Stimulated activated CD4-positive, alpha-beta T cell treated with anti-CD3 and anti-CD28 coated beads, Interleukin-4, amount 100 ng/mL, for 24 hours (primary cell): ENCODE results near the gene SEMA5A.

Experiments used
- DNase-seq: peaks from one replicate; pipeline ENCODE4 v3.0.0-alpha.2; 2020

Gene SEMA5A

DNA sequence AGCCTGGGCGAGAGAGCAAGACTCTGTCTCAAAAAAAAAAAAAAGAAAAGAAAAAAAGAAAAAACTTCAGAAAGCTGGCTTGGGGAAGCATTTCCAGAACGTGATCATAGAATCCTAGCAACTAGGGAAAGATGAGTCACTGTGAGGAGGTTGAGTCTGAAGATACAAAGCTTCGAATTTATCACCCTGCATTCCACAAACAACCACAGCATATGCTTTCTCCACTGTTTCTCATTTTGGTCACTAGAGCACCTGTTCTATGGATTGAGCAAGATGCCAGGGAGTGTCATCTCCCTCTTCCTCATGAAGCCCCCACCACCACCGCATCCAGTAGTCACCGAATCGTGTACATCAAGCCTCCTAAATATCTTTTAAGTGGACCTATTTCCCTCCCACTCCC is 37.9 kb downstream of the SEMA5A start:
- DNase-seq, result no peak

DNA sequence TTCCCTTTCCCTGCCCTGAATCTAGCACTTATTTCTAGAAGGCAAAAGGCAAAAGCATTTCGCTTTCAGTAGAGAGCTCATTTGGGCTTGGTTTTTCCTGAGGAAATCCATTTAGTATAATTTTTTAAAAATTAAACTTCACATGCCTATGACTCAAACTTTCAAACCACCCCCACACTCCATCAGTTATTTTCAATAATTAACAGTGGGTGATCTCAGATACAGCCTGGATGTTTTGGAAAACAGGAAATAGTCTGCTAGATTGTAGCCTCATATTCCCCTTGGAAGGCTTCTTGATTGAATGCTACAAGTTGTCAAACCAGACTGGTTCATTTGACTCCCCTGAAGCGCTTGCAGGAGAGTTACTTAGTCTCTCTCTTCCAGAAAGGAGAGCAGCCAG is 40.6 kb downstream of the SEMA5A start:
- no peak for DNase-seq

GRCh38 chr5:9502864-9503263 is 43.0 kb downstream of the SEMA5A start:
- no peak for DNase-seq

DNA sequence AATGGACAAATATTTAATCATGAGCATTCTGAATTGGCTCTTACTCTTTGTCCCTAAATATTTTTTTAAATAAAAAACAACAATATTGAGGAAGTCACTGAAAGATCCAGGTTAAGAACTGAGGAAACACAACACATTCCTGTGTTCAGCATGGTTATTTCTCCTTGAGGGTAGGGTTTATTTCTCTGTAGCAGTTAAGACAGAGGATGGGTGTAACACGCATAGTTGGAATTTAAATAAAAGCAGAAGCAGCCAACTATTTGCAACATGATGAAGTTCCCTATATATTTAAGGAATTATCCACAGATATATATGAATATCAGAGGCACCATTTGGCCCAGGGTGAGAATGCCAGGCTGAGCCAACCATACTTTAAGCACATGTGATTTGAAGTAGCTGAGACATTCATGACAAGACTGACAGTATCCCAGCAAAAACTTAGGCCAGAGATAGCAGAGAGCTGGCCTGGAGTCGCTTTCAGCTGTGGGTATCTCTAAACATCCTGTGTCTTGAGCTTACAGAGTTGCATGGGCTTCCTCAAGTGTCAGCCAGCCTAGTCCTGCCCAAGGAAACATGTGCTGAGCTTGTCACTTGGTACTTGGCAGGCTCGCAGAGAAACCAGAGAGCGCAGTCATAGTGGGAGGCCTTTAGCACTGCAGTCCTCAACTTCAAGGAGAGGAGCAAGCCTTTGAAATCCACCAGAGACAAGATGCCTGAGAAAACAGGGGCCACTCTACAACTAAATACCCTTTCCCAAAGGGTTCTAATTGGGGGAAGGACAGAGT is 43.6 kb downstream of the SEMA5A start:
- no peak for DNase-seq

- no peak for DNase-seq
These were observed 45.2 kb downstream of the SEMA5A start for GRCh38 chr5:9500625-9501024.

- no peak for DNase-seq
These were observed 45.7 kb downstream of the SEMA5A start for GRCh38 chr5:9500193-9500592.

DNA sequence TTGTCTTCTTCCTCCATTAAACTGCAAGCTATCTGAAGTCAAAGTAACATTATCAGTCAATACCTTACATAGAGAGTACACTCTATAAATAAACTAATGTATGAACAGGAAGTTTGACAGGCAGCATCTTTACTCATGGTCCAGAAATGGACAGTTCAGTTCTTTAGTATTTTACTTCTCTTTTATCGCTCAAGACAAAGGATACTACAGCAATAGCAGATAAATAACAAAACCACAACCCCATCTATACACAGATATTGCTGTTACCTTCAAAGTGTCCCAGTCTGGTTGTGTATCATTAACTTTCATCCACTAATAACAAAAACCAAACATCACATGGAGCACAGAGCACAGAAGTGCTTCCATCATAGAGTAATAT is 46.4 kb downstream of the SEMA5A start:
- DNase-seq, result no peak

DNA sequence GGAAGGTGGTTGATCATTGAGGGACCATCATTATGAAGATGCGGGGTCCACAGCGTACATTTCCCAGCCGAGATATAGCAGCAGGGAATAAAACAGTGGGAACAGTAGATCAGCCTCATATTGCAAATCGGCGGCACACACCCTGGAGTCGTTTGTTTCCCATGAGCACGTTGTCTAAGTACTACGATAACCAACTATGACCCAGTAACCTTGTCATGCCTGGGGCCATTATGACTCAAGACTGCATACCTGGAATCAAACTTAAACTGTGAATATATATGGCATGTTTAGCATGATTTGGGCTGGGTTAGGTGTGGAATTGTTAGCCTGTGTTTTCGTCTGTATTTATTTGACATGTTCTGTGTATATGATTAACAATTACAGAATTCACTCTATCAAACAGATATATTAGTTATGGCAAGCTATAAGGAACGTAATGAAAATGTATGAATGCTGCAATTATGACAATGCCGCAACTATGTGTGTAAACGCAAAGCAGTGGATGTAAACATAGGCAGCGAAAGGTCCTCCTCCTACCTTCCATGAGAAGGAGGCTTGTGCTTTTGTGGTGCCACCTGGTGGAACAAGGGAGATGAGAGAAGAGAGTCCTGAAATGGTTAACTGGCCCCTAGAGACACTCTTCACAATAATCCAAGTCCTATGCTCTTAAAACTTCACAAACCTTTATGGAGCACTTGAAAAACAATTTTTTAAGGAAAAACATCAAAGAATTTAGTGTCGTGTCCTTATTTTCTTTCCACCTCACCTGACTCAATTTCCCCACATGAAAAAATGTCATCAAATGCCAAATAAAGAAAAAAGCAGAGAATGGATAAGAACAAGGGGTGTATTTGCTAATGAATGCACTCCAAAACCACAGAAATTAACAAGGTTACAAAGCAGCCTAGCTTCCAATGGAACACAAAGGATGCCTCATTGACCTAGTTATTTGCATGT is 47.1 kb downstream of the SEMA5A start:
- DNase-seq, result no peak

GRCh38 chr5:9497347-9497746 is 48.5 kb downstream of the SEMA5A start:
- no peak for DNase-seq

GRCh38 chr5:9496801-9497200 is 49.1 kb downstream of the SEMA5A start:
- no peak for DNase-seq

- DNase-seq, result no peak
These were observed 50.8 kb downstream of the SEMA5A start for GRCh38 chr5:9495121-9495520.

- DNase-seq, result no peak
These were observed 51.6 kb downstream of the SEMA5A start for GRCh38 chr5:9494301-9494700.

- no peak for DNase-seq
These were observed 55.3 kb downstream of the SEMA5A start for GRCh38 chr5:9490494-9491097.

- DNase-seq, result no peak
These were observed 62.1 kb downstream of the SEMA5A start for GRCh38 chr5:9483779-9484178.

DNA sequence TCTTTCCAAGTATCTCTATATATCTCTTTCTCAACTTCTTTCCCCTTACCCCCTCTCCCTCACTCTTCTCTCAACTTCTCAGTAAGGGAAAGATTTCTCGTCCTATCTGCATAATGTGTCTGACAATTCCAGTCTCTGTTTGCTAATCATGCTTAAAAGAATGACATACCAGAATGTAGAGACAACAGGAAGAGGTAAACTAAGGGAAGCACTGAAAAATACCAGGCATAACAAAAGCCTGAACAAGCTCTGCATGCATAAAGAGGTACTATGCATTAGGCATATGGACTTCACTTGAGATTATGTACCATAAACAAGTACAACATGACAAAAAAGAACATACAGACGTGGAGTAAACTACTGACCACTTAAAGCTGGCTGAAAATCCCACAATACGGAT is 62.6 kb downstream of the SEMA5A start:
- no peak for DNase-seq

- no peak for DNase-seq
These were observed 63.5 kb downstream of the SEMA5A start for GRCh38 chr5:9482381-9482780.

DNA sequence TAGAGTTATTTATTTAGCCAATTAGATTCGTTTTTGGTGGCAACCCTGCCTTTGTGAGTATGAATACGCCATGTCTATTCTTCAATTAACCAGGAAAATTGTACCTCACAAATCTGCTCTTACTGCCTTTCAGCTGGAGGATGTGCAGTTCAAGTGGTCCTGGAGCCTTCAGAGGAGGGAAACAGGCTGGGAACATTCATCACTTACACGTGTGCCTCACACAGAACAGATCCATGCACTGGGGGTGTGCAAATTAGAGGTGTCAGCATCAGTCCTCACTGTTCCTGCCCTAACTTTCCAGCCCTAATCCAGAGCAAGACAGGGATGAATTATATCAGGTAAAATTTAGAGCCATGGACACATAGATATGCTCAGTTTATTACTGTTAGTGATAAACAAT is 65.4 kb downstream of the SEMA5A start:
- DNase-seq, result no peak

GRCh38 chr5:9479990-9480389 is 65.9 kb downstream of the SEMA5A start:
- no peak for DNase-seq

GRCh38 chr5:9479361-9479760 is 66.5 kb downstream of the SEMA5A start:
- no peak for DNase-seq

- DNase-seq, result no peak
These were observed 68.3 kb downstream of the SEMA5A start for GRCh38 chr5:9477537-9477936.

GRCh38 chr5:9474219-9475002 is 71.5 kb downstream of the SEMA5A start:
- no peak for DNase-seq

- DNase-seq, result no peak
These were observed 72.3 kb downstream of the SEMA5A start for GRCh38 chr5:9473624-9474023.

- DNase-seq, result no peak
These were observed 75.5 kb downstream of the SEMA5A start for GRCh38 chr5:9470410-9470809.
